ENCODE measurements around the gene DAZ2. TPM values are rescaled to one million over a fixed set of nuclear protein-coding genes. Genes with fewer than 3 reads are reported as not detected.
"Not testable (repeated sequence)": the region's sequence is repeated elsewhere in the genome, so short reads cannot be mapped to it uniquely, and the experiment has no call there.

DAZ2 gene
- total RNA-seq (not detected in 2 replicates), polyA plus RNA-seq (not detected in 2 replicates), polyA minus RNA-seq (not detected in 2 replicates)
- not detected for total RNA-seq (2013)

DNA sequence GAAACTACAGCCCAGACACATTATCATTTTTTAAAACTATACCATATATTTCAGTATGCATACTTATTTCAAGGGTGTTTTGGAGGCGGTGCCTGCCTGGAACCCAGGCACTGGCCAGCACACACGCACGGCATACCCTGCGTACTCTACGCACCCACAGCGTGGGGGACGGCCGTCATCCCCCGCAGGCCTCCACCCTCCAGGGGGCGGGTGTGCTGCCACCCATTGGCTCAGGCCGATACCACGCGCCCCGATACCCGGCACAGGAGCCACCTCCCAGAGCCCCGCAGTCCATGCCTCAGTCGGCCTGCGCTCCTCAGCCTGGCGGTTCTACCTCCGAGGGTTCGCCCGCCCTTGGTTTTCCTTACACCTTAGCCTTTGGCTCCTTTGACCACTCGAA, at the start of gene DAZ2:
Gene DAZ2 (plus strand): TSS at position 301 of the 400 bp plus-strand sequence. CDS start 208 bp downstream, outside the sequence.
- H4K20me1 ChIP-seq (ENCODE audit: control insufficient read depth, insufficient read depth, low read length, poor library complexity, severe bottlenecking); DNase-seq; ATAC-seq (ENCODE audit: low read depth); H3K9me3 ChIP-seq (ENCODE audit: control extremely low read depth in 1 of 3, control insufficient read depth in 2 of 3, insufficient read depth in 1 of 3, low read length in 2 of 3); H3K4me1 ChIP-seq (ENCODE audit: control insufficient read depth in 2 of 2, insufficient read depth in 2 of 2, low read length in 2 of 2); H3K4me3 Mint-ChIP-seq; H3K27ac Mint-ChIP-seq; H3K4me3 ChIP-seq (ENCODE audit: control extremely low read depth in 1 of 5, extremely low read depth in 1 of 5, insufficient read depth in 1 of 5, low read depth in 2 of 5, low read length in 4 of 5); CTCF ChIA-PET; intact Hi-C loops (cut with micrococcal nuclease); H3K36me3 ChIP-seq (replicated peaks in 1 of 2; ENCODE audit: control extremely low read depth in 1 of 2, control insufficient read depth in 1 of 2, extremely low read depth in 1 of 2, insufficient read depth in 2 of 2, low read length in 1 of 2); H3K79me2 ChIP-seq (ENCODE audit: control insufficient read depth, insufficient read depth, low read length); H3K27me3 Mint-ChIP-seq; H3K4me2 ChIP-seq (replicated peaks; ENCODE audit: low read depth, low read length, poor library complexity, severe bottlenecking); H3K9ac ChIP-seq (ENCODE audit: low read length); POLR2A ChIA-PET; H3K9me3 Mint-ChIP-seq (ENCODE audit: insufficient read depth); H3K4me1 Mint-ChIP-seq; H3K27ac ChIP-seq (ENCODE audit: low read length in 2 of 2); H2AFZ ChIP-seq (ENCODE audit: insufficient read depth, low read depth, low read length, poor library complexity, severe bottlenecking); H3K27me3 ChIP-seq (replicated peaks in 1 of 4; ENCODE audit: control extremely low read depth in 1 of 4, control insufficient read depth in 3 of 4, insufficient read depth in 4 of 4, low read length in 3 of 4): not testable (repeated sequence)
- WGBS (ENCODE audit: insufficient coverage) = no CpG with 5 or more reads among the region's 23 CpGs

GRCh38 chrY:23198908-23199307, 20.4 kb upstream of the DAZ2 start, which contains the start of gene DAZ1:
DAZ1 (minus strand) TSS chrY:23199008; CDS start chrY:23198800, 208 bp downstream.
- CTCF ChIA-PET = not testable (repeated sequence)

GRCh38 chrY:23207455-23207854, 11.9 kb upstream of the DAZ2 start:
- H3K79me2 ChIP-seq (ENCODE audit: control insufficient read depth, insufficient read depth, low read length); CTCF ChIA-PET; H3K27ac ChIP-seq (ENCODE audit: low read length in 2 of 2); H3K4me3 ChIP-seq (ENCODE audit: control extremely low read depth in 1 of 5, extremely low read depth in 1 of 5, insufficient read depth in 1 of 5, low read depth in 2 of 5, low read length in 4 of 5); DNase-seq; H3K9me3 Mint-ChIP-seq (ENCODE audit: insufficient read depth); H3K27me3 ChIP-seq (replicated peaks in 1 of 4; ENCODE audit: control extremely low read depth in 1 of 4, control insufficient read depth in 3 of 4, insufficient read depth in 4 of 4, low read length in 3 of 4); H3K4me3 Mint-ChIP-seq; H4K20me1 ChIP-seq (ENCODE audit: control insufficient read depth, insufficient read depth, low read length, poor library complexity, severe bottlenecking); H3K27ac Mint-ChIP-seq; H3K9ac ChIP-seq (ENCODE audit: low read length); H3K4me2 ChIP-seq (replicated peaks; ENCODE audit: low read depth, low read length, poor library complexity, severe bottlenecking); ATAC-seq (ENCODE audit: low read depth); H3K4me1 Mint-ChIP-seq; H3K4me1 ChIP-seq (ENCODE audit: control insufficient read depth in 2 of 2, insufficient read depth in 2 of 2, low read length in 2 of 2); H3K27me3 Mint-ChIP-seq; H3K9me3 ChIP-seq (ENCODE audit: control extremely low read depth in 1 of 3, control insufficient read depth in 2 of 3, insufficient read depth in 1 of 3, low read length in 2 of 3); H3K36me3 ChIP-seq (replicated peaks in 1 of 2; ENCODE audit: control extremely low read depth in 1 of 2, control insufficient read depth in 1 of 2, extremely low read depth in 1 of 2, insufficient read depth in 2 of 2, low read length in 1 of 2); intact Hi-C loops (cut with micrococcal nuclease); H2AFZ ChIP-seq (ENCODE audit: insufficient read depth, low read depth, low read length, poor library complexity, severe bottlenecking); POLR2A ChIA-PET: not testable (repeated sequence)
- WGBS (ENCODE audit: insufficient coverage) = no CpG with 5 or more reads among the region's 4 CpGs

More at GRCh38 chrY:23198908-23199307, 20.4 kb upstream of the DAZ2 start, which contains the start of gene DAZ1:
- H3K9me3 ChIP-seq (ENCODE audit: control extremely low read depth in 1 of 3, control insufficient read depth in 2 of 3, insufficient read depth in 1 of 3, low read length in 2 of 3); POLR2A ChIA-PET; H3K27me3 ChIP-seq (replicated peaks in 1 of 4; ENCODE audit: control extremely low read depth in 1 of 4, control insufficient read depth in 3 of 4, insufficient read depth in 4 of 4, low read length in 3 of 4); H3K79me2 ChIP-seq (ENCODE audit: control insufficient read depth, insufficient read depth, low read length); H3K4me2 ChIP-seq (replicated peaks; ENCODE audit: low read depth, low read length, poor library complexity, severe bottlenecking); H3K4me3 Mint-ChIP-seq; ATAC-seq (ENCODE audit: low read depth); H3K27me3 Mint-ChIP-seq; DNase-seq; H3K4me1 ChIP-seq (ENCODE audit: control insufficient read depth in 2 of 2, insufficient read depth in 2 of 2, low read length in 2 of 2); H4K20me1 ChIP-seq (ENCODE audit: control insufficient read depth, insufficient read depth, low read length, poor library complexity, severe bottlenecking); H3K4me1 Mint-ChIP-seq; H3K27ac Mint-ChIP-seq; H3K9me3 Mint-ChIP-seq (ENCODE audit: insufficient read depth); H3K9ac ChIP-seq (ENCODE audit: low read length); intact Hi-C loops (cut with micrococcal nuclease); H3K4me3 ChIP-seq (ENCODE audit: control extremely low read depth in 1 of 5, extremely low read depth in 1 of 5, insufficient read depth in 1 of 5, low read depth in 2 of 5, low read length in 4 of 5); H3K36me3 ChIP-seq (replicated peaks in 1 of 2; ENCODE audit: control extremely low read depth in 1 of 2, control insufficient read depth in 1 of 2, extremely low read depth in 1 of 2, insufficient read depth in 2 of 2, low read length in 1 of 2); H2AFZ ChIP-seq (ENCODE audit: insufficient read depth, low read depth, low read length, poor library complexity, severe bottlenecking); H3K27ac ChIP-seq (ENCODE audit: low read length in 2 of 2): not testable (repeated sequence)
- whole genome bisulfite sequencing (ENCODE audit: insufficient coverage) = no CpG with 5 or more reads among the region's 23 CpGs

- ATAC-seq (ENCODE audit: low read depth); H2AFZ ChIP-seq (ENCODE audit: insufficient read depth, low read depth, low read length, poor library complexity, severe bottlenecking); H3K79me2 ChIP-seq (ENCODE audit: control insufficient read depth, insufficient read depth, low read length); H3K27me3 ChIP-seq (replicated peaks in 1 of 4; ENCODE audit: control extremely low read depth in 1 of 4, control insufficient read depth in 3 of 4, insufficient read depth in 4 of 4, low read length in 3 of 4); H3K9me3 ChIP-seq (ENCODE audit: control extremely low read depth in 1 of 3, control insufficient read depth in 2 of 3, insufficient read depth in 1 of 3, low read length in 2 of 3); H3K9me3 Mint-ChIP-seq (ENCODE audit: insufficient read depth); H3K36me3 ChIP-seq (replicated peaks in 1 of 2; ENCODE audit: control extremely low read depth in 1 of 2, control insufficient read depth in 1 of 2, extremely low read depth in 1 of 2, insufficient read depth in 2 of 2, low read length in 1 of 2); H3K27me3 Mint-ChIP-seq; CTCF ChIA-PET; H3K4me3 ChIP-seq (ENCODE audit: control extremely low read depth in 1 of 5, extremely low read depth in 1 of 5, insufficient read depth in 1 of 5, low read depth in 2 of 5, low read length in 4 of 5); intact Hi-C loops (cut with micrococcal nuclease); DNase-seq; H3K9ac ChIP-seq (ENCODE audit: low read length); H3K4me1 Mint-ChIP-seq; POLR2A ChIA-PET; H3K27ac Mint-ChIP-seq; H3K4me2 ChIP-seq (replicated peaks; ENCODE audit: low read depth, low read length, poor library complexity, severe bottlenecking); H3K4me1 ChIP-seq (ENCODE audit: control insufficient read depth in 2 of 2, insufficient read depth in 2 of 2, low read length in 2 of 2); H3K4me3 Mint-ChIP-seq; H3K27ac ChIP-seq (ENCODE audit: low read length in 2 of 2); H4K20me1 ChIP-seq (ENCODE audit: control insufficient read depth, insufficient read depth, low read length, poor library complexity, severe bottlenecking): not testable (repeated sequence)
- WGBS (ENCODE audit: insufficient coverage) = no CpG with 5 or more reads among the region's 4 CpGs
These were observed 9.4 kb upstream of the DAZ2 start for GRCh38 chrY:23209802-23210495.
